Activated CD4-positive, alpha-beta T cell treated with anti-CD3 and anti-CD28 coated beads, Interleukin-2, amount 50 U/mL, for 4 hours (primary cell): ENCODE results near the gene FASLG.
"Not testable (repeated sequence)": the region's sequence is repeated elsewhere in the genome, so short reads cannot be mapped to it uniquely, and the experiment has no call there.

Experiments used
- DNase-seq, 2 experiments: peaks; one replicate each; pipeline ENCODE4 v3.0.0-alpha.2; 2020

The FASLG gene, protein sequence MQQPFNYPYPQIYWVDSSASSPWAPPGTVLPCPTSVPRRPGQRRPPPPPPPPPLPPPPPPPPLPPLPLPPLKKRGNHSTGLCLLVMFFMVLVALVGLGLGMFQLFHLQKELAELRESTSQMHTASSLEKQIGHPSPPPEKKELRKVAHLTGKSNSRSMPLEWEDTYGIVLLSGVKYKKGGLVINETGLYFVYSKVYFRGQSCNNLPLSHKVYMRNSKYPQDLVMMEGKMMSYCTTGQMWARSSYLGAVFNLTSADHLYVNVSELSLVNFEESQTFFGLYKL

DNA sequence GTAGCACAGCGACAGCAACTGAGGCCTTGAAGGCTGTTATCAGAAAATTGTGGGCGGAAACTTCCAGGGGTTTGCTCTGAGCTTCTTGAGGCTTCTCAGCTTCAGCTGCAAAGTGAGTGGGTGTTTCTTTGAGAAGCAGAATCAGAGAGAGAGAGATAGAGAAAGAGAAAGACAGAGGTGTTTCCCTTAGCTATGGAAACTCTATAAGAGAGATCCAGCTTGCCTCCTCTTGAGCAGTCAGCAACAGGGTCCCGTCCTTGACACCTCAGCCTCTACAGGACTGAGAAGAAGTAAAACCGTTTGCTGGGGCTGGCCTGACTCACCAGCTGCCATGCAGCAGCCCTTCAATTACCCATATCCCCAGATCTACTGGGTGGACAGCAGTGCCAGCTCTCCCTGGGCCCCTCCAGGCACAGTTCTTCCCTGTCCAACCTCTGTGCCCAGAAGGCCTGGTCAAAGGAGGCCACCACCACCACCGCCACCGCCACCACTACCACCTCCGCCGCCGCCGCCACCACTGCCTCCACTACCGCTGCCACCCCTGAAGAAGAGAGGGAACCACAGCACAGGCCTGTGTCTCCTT is at the start of gene FASLG:
TSS of gene FASLG (plus strand) at position 233 of the 583 bp plus-strand sequence. CDS start at position 332, 99 bp downstream.
- DNase-seq: peak; percentile 65 to 74

DNA sequence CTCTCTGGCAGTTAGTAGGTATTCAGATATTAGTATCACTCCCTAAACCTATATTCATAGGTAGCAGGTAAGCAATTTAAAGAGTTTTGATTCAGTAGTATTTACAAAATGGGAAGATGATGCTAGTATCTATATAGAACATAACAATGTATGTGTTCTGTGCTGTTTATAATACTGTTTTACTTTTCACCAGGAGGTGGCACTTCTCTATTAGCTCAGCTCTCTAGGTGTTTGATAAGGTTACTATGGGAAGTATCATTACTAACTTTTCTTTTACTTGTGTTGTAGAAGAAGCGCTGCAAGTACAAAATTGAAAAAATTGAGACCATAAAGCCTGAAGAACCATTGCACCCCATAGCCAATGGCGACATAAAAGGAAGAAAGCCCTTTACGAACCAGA is 49.4 kb upstream of the FASLG start:
- DNase-seq: no peak

DNA sequence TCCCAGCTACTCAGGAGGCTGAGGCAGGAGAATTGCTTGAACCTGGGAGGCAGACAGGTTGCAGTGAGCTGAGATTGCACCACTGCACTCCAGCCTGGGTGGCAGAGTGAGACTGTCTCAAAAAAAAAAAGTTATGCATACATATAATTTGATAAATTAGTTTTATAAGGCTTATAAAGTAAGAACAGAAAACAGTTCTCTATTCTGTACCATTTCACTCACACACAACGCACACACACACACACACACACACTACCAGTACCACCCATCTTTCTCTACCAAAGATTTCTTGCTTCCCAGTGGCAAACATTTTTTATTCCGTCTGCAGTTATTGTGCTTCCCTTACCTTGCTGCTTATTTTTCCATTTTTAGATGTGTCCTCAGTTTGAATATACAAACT is 46.4 kb upstream of the FASLG start:
- DNase-seq: no peak

DNA sequence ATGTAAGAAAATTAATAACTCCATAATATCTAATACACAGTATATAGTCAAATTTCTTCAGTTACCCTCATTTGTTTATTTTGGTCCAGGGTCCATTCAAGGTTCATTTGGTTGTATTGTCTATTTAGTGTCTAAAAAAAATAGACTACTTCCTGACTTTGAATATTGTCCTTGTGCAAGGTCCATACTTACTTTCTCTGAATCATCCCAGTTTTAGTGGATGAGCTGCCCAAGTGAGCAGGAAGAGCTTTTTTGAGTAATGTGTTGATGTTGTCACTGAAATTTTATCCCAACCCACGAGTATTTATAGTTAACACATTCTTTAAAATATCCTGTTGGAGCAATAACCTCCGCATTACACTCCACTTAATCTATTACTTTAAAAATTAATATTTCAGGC is 45.6 kb upstream of the FASLG start:
- no peak for DNase-seq

DNA sequence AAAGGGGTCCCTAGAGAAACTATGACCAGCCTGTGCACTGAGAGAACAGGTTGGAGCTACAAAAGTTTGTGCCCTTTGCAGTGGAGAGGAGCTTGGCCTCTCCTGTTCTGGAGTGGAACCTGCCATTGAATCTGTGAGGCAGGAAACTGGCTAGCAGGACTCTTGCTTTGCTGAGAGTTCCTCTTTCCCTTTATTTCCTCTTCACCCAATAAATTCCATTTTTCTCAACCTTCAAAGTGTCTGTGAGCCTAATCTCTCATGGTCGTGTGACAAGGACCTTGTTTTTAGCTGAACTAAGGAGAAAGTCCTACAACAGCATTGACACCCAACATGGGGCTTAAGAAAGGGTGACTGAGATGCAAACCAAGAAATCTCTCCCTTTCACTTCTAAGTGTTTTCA is 42.7 kb upstream of the FASLG start:
- no peak for DNase-seq

DNA sequence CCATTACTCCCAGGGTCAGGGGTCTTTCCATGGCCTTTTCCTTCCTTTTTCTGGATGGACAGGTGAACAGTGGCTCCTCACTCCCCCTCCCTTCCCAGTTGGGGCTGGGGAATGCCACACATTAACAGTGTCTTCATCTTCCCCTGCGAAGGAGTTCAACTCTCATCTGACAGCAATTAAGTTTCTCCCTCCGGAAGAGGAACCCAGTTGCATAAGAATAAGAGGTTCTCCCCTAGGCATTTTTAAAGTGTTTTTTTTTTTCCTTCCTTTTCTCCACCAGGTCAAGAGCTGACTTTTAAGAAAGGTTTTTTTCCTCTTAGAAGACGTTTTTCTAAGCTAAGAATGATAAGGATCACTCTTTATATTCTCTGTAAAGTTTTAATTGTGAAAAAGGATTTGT is 42.3 kb upstream of the FASLG start:
- no peak for DNase-seq

DNA sequence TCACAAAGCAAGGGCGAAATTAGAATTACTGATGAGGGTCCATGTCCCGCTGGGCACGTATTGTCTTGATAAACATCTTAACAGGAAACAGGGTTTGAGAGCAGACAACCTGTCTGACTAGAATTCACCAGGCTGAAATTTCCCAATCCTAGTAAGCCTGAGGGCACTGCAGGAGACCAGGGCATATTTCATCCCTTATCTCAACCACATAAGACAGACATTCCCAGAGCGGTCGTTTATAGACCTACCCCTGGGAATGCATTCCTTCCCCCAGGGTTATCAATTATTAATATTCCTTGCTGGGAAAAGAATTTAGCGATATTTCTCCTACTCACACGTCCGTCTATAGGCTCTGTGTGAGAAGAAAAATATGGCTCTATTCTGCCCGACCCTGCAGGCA is 38.3 kb upstream of the FASLG start:
- not testable (repeated sequence) for DNase-seq

DNA sequence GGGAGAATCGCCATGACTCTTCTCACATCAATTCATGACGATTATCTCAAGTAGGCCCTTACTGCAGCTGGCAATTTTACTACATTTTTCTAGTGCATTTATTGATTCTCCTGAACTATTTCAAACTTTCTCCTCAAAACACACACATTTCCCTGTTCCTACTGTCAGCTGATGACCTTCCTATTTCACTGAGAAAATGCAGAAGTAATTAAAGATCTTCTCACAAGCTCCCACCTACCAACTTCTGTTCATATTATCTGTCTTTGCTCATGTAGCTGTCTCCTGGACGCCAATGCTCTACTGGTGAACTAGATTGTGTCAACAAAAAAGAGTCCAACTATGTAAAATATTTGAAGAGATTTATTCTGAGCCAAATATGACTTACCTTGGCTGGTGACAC is 36.4 kb upstream of the FASLG start:
- no peak for DNase-seq

DNA sequence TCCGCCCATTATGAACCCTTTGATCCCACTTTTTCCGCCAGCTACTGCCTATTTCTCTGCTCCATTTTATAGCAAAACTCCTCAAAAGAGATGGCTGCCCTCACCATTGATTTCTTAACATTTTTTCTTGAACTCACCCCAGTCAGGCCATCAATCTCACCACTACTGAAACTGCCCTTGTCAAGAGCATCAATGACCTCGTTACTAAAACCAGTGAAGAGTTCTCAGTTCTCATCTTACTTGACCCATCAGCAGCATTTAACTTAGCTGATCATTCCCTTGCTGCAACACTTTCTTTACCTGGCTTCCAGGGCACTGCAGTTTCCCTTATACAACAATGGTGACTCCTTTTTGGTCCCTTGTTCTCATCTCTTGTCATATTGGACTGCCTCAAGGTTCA is 35.2 kb upstream of the FASLG start:
- DNase-seq: no peak

DNA sequence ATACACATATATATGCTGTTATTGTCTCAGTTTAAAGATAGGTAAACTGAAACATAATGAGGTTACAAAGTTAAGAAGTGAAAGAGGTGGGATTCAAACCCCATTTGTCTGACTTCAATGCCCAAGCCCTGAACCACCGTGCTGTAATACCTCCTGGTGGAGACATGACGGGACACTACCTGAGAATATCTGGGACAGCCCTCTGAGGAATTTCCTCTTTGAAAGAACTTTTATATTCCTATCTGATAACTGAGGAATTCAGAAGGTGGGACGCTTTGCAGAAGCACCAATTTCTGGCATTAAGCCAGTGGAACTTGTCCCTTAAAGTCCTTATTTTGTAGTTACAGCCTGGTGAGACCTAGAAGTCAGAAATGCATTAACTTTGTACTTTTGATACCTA is 32.1 kb upstream of the FASLG start:
- no peak for DNase-seq

DNA sequence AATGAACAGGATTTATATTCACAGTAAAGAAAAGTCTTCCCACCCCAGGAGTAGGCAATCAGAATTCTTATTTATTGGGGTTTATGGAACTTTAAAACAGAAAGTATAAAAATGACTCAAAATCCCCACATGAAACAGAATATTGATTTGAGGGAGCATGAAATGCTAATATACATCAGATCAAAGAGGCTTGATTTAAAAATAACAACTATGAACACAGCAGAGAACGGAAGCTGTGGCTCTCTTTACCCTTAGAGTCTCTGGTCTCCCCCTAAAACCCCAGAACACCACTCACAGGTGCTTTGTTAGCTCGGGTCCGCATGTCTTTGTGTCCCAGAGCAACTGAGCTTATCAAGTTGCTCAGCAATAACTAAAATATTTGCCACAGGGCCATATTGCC is 31.2 kb upstream of the FASLG start:
- DNase-seq: no peak

DNA sequence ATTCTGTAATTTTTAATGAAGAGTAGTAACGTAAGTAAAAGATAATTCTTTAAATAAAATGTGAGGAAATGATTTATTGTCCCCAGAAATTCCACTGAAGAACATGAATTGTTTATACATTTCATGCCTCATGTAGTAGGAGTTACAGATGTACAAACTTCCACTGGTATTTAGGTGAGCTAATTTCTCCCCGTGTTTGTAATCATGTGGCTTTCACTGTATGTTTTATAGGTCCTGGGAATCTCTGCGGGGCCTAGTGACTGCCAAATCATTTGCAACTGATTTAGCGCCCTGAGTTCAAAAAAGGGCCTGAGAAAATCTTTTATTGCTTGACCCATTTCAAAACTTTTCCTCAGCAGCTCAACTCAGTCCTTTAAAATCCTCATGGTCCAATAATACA is 30.5 kb upstream of the FASLG start:
- no peak for DNase-seq

DNA sequence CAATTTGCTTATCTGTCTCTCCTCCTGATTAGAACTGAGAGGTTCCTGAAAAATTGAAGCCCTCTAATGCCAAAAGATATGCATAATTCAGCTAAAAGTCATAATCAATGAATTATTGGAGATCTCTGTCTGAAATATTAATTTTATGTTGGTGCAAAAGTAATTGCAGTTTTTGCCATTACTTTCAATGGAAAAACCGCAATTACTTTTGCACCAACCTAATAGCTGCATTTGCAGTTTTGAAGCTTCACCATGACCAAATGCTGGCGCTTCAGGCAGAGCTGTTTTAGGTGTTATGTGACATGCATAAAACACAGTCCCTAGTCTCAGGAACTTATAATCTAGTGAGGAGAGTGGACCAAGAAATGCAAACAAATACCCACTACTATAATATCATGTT is 29.7 kb upstream of the FASLG start:
- no peak for DNase-seq

DNA sequence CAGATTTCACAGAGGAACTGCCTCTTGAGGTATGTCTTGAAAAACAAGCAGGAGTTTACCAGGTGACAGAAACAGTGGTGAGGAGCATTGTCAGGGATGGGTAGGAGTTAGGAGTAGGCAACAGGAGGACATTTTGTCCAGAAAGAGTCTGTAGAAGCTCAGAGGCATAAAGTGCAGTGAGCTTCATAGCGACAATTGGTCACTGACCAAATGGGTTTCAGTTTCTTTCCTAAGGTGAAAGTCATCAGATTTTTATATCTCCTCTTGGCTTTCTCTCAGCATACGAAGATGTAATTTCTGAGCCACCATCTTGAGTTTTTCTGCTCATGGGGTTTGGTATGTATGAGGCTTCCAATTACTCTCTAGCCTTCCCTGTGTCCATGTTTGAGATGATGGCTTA is 29.3 kb upstream of the FASLG start:
- DNase-seq: no peak

DNA sequence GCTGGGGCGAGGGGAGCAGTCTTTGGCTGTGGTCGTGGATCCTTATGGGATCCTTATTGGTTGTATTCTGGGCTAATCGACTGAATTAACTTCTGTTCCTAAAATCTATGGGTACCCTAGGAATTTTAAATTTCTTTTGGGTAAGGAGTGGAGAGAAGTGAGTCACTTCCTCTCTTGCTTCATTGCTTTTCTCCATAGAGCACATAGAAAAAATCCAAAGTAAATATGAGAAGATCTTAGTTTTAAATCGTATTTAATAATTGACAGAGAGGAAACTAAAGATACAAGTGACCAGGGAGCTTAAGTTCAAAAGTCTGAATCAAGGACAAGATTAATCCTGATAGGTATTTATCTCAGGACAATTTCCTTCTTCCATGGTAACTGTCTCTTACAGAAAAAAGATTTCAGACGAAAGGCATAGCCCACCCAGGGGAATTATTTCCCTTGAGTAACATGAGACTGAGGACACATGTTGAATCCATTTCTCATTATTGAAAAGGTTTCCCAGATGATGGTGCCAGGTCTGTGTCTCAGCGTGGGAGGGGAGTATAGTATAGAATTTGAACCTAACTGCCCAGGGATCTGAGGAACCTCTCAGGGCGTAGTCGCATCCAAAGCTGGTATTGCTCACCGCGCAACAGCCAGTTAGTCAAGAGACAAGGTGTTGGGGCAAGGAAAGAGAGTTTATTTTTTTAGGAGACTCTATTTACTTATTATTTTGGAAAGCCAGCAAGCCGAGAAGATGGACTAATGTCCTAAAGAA is 28.7 kb upstream of the FASLG start:
- DNase-seq: no peak

DNA sequence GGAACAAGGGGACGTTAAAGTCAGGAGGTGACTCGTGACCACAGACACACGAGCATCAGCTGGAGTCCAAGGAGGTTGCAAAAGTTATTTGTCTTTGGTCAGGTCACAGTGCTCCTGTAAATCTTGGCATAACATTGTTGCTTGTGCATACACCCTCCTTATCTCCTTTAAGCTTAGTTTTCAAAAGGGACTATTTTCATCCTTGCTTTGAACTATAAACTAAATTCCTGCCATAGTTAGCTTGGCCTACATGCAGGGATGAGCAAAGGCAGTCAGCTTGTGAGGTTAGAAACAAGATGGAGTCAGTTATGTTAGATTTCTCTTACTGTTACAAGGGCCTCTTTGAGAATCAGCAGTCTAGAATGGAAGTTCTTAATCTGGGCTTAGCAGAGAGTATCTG is 28.0 kb upstream of the FASLG start:
- no peak for DNase-seq

DNA sequence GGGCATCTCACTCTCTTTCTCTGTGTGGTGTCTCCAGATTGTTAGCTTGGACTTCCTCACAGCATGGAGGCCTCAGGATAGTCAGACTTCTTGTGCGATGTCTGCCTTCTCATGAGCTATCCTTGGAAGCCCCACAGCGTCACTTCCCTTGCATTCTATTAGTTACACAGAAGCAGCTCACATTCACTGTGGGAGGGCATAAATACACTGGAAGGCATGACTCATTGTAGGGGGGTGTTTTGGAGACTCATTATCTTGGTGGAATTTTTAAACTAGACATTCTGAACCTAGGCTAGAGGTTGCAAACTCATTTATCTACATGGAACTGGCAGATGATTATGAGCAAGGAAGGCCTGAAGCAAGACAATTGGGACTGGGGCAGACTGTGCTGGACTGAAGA is 21.4 kb upstream of the FASLG start:
- peak; percentile 43 to 50 for DNase-seq

DNA sequence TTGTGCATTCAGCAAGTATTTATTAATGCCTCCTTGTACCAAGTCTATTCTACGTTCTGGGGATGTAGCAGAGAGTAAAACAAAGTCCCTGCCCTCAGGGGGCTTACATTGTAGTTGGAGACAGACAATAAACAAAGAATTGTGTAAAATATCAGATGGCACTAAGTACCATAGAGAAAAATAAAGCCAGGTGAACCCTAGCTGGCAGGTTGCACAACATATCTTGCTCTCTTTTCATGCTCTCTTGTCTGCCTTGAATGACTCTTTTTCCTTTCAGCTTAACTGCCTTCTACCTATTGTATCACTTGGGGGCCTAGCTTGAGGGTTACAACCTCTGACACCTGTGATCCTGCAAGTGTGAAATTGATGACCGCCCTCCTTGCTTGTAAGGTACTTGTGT is 20.7 kb upstream of the FASLG start:
- DNase-seq: no peak

DNA sequence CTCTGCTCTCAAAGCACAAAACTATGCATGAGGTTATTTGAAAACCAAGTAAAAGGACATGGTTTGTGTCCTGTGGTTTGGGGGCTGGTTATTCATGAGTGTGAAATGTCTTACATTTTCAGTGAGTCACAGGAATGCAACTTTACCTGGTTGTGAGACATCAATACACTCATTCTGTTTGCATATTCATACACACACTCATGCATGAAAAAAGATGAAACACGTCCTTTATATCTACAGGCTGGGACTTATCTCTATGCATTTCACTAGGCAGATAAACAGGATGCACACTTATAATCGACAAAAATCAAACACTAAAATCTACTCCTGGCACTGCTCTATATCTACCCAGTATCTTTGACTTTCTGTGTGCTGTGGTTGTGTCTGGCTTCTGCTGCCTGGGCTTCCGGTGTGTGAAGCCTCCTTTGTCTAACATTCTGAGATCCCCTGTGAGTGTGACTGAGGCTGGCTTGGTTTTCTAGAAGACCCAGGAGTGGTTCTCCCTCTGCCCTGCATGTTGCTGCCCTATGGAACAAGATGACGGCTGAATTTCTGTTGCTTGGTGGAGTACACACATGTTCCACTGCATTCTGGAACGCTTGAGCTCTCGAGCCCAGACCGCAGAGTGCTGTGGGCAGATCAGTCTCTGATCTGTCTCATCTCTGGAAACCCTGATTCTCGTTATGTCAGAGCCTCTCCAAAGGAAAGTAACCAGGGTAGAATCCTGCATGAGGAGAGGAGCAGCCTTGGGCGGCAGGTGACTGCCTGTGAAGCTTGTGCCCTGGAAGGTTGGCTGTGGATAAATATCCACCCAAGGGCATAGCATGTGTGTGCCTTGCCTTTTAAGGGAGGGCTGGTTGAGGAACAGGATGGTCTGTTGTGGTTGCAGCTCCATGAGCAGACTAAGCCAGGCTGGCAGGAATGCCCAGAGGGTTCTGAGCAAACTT is 19.7 kb upstream of the FASLG start:
- DNase-seq: peak; percentile 73 to 82

DNA sequence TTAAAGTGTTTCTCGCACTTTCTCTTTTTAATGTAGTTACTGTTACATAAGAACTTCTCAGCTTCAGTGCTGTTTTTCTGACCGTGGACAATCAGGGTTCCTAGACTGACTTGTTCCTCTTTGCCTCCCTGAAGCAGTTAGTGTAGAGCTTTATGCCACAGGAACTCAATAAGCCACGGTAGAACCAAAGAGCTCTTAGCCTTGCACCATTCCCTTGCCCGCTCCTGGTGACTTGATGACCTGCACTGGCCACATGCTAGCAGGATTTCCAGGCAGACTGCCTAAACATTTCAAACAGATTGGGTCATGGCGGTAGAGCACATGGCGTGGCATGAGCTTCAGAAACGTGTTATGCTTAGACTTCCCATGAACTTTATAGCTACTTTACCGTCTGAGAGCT is 18.8 kb upstream of the FASLG start:
- DNase-seq: no peak

DNA sequence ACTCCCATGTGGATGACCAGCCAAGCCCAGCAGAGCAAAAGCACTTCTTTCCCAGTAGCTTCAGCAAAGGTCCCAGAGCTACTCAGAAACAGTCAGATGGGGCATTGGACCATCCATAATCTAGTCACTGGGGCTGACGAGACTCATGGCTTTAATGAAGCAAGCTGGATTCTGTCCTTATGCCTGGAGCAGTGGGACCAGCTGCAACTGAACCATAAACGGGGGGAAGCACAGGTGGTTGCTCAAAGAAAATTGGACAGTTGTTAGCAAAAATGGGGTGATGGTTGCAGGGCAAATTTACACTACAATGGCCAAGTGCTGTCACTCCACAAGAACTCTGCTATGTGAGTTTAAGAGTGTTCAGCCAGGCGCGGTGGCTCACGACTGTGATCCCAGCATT is 17.4 kb upstream of the FASLG start:
- no peak for DNase-seq

DNA sequence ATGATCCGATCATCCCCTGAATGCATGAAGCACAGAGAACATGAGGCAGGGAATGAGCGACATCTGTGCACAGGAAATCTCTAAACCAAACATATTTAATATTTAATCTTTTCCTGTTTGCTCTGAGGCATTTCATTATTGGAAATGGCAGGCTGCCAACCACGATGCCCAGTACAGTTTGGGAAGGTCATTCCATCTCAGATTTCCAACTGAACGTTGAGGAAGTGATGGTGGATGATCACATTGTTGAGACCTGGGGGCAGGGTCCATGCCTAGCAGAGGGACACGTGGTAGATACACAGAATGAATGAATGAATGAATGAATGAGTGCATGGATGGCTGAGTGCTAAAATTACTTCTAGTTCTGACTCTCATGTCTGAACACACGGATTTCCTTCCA is 15.9 kb upstream of the FASLG start:
- no peak for DNase-seq

DNA sequence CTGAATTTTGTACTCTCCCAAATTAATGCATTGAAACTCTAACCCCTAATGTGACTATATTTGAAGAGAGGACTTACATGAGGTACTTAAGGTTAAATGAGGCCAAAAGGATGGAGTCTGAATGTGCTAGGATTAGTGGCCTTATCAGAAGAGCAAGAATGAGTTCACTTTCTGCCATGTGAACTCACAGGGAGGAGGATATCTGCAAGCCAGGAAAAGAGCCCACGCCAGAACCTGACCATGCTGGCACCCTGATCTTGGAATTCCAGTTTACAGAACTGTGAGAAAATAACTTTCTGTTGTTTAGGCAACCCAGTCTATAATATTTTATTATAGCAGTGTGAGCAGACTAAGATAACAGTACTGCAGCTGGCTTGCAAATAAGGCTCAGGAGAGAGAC is 12.2 kb upstream of the FASLG start:
- no peak for DNase-seq
